Glomerular endothelial cell (primary cell): ENCODE data around the gene C2CD4B. TPM values are rescaled to one million over a fixed set of nuclear protein-coding genes. Genes with fewer than 3 reads are reported as not detected.
A peak's percentile ranks its signal among the peaks of the same experiment; 100 is the strongest.

Source experiments
- DNase-seq: peaks from one replicate; pipeline ENCODE4 v3.0.0-alpha.2; 2011; ENCODE audit warnings: low read depth, low spot score; ENCODE audit errors: extremely low read depth
- total RNA-seq: library from RNA; depleted of rRNA; stranded (reverse); fragments of >200 nt; gene quantifications from 2 replicates; pipeline ENCODE4 v1.2.3, GENCODE V29; 2015

C2CD4B gene
- total RNA-seq = 94.0 and 176 TPM in 2 replicates

GRCh38 chr15:62165104-62165792, at the start of gene C2CD4B:
Gene C2CD4B, minus strand, starts transcription at chr15:62165285. Its CDS starts 301 bp downstream, at chr15:62164984.
- no peak for DNase-seq

- no peak for DNase-seq
Measured at GRCh38 chr15:62212741-62213140, 47.7 kb upstream of the C2CD4B start.

GRCh38 chr15:62211348-62211747, 46.3 kb upstream of the C2CD4B start:
- DNase-seq = no peak

- no peak for DNase-seq
Measured at GRCh38 chr15:62209821-62210220, 44.7 kb upstream of the C2CD4B start.

- DNase-seq = no peak
Measured at GRCh38 chr15:62209322-62209721, 44.2 kb upstream of the C2CD4B start.

GRCh38 chr15:62208884-62209283, 43.8 kb upstream of the C2CD4B start:
- no peak for DNase-seq

GRCh38 chr15:62208367-62208766, 43.3 kb upstream of the C2CD4B start:
- no peak for DNase-seq

GRCh38 chr15:62190675-62191074, 25.6 kb upstream of the C2CD4B start:
- no peak for DNase-seq

GRCh38 chr15:62190274-62190673, 25.2 kb upstream of the C2CD4B start:
- DNase-seq = no peak

GRCh38 chr15:62188744-62189143, 23.7 kb upstream of the C2CD4B start:
- DNase-seq = no peak

GRCh38 chr15:62187910-62188309, 22.8 kb upstream of the C2CD4B start:
- no peak for DNase-seq

GRCh38 chr15:62187425-62187824, 22.3 kb upstream of the C2CD4B start:
- no peak for DNase-seq

- DNase-seq = no peak
Measured at GRCh38 chr15:62186578-62186977, 21.5 kb upstream of the C2CD4B start.

GRCh38 chr15:62183130-62183529, 18.0 kb upstream of the C2CD4B start:
- no peak for DNase-seq

GRCh38 chr15:62173215-62173614, 8.1 kb upstream of the C2CD4B start:
- DNase-seq = peak; percentile 94

GRCh38 chr15:62171882-62172281, 6.8 kb upstream of the C2CD4B start:
- DNase-seq = no peak

- DNase-seq = no peak
Measured at GRCh38 chr15:62165793-62166375, 799 bp upstream of the C2CD4B start.

- DNase-seq = no peak
Measured at GRCh38 chr15:62164396-62165103, 535 bp downstream of the C2CD4B start.

GRCh38 chr15:62164014-62164395, 1.1 kb downstream of the C2CD4B start:
- no peak for DNase-seq

GRCh38 chr15:62163397-62164013, 1.6 kb downstream of the C2CD4B start:
- DNase-seq = no peak

- no peak for DNase-seq
Measured at GRCh38 chr15:62153228-62153627, 11.9 kb downstream of the C2CD4B start.

- DNase-seq = no peak
Measured at GRCh38 chr15:62150445-62150844, 14.6 kb downstream of the C2CD4B start.
